GOT3 (cell line): ENCODE data around the gene OAT.
"Not testable (repeated sequence)": the region's sequence is repeated elsewhere in the genome, so short reads cannot be mapped to it uniquely, and the experiment has no call there.

Source experiments
- DNase-seq: peaks from one replicate; lab custom pipeline; 2025; ENCODE audit warnings: mixed read lengths; lab: John Stamatoyannopoulos, UW

OAT gene

DNA sequence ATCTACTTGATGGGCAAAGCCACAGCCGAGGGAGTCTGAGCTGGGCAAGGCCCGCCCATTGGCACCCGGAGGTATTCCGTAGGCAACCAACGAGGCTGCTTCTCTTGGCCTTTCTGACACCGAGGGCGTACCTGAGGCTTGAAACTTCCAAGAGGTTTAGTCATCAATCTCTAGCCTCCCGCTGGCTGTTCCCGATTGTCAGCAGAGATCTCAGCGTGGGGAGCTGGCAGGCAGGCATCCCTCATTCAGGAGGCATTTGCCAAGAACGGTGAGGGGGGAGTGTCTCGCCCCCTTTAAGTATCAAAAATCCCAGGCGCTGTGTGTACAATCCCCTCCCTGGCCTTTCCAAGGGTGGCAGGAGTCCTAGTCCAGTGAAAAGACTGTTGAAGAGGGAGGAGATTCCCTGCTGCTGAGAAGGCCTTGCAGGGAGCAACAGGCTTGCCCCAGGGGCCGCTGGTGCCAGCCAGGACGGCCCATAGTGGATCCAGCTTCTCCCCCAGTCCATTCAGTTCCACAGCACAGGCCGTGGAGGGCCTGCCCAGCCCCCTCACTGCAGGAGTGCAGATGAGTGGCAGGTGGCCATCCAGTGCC is 39.7 kb downstream of the OAT start:
- no peak for DNase-seq

GRCh38 chr10:124378271-124378670 is 40.5 kb downstream of the OAT start:
- no peak for DNase-seq

- DNase-seq: no peak
These were observed 41.6 kb downstream of the OAT start for GRCh38 chr10:124377101-124377500.

GRCh38 chr10:124376411-124376810 is 42.3 kb downstream of the OAT start:
- no peak for DNase-seq

DNA sequence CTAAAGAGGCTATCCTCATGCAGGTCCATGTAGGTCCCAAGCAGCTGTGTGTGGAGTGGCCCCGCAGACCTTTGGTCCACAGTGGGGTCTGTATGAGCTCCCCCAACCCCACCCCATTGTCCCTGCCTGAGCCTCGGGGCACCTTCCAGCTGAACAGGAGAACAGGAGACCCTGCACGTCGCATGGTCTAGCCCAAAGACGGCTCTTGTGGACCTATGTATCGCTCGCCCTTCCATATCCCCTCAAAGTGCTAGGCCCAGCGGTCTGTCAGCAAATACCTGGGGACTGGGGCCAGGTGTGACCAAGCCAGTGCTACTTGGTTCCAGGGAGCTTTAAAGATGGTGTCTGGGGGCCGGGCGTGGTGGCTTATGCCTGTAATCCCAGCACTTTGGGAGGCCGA is 43.0 kb downstream of the OAT start:
- no peak for DNase-seq

- no peak for DNase-seq
These were observed 43.4 kb downstream of the OAT start for GRCh38 chr10:124375353-124375614.

GRCh38 chr10:124374535-124375352 is 44.0 kb downstream of the OAT start:
- no peak for DNase-seq

GRCh38 chr10:124372899-124373298 is 45.8 kb downstream of the OAT start:
- DNase-seq: no peak

GRCh38 chr10:124370426-124370825 is 48.3 kb downstream of the OAT start:
- DNase-seq: no peak

DNA sequence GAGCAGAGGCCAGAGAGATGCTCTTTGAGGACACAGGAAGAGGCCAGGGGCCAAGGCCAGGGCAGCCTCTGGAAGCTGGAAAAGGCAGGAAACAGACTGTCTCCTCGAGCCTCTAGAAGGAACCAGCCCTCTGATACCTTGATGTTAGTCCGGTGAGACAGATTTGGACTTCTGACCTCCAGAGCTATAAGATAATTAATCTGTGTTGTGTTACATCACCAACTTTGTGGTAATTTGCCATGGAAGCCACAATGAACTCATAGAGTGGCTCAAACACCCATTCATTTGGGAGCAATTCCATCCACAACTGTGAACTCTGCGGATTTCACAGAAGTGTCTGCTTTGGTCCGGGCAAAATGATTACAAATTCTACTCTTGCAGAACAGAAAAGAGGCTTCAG is 48.7 kb downstream of the OAT start:
- no peak for DNase-seq

GRCh38 chr10:124369533-124369932 is 49.2 kb downstream of the OAT start:
- DNase-seq: not testable (repeated sequence)

DNA sequence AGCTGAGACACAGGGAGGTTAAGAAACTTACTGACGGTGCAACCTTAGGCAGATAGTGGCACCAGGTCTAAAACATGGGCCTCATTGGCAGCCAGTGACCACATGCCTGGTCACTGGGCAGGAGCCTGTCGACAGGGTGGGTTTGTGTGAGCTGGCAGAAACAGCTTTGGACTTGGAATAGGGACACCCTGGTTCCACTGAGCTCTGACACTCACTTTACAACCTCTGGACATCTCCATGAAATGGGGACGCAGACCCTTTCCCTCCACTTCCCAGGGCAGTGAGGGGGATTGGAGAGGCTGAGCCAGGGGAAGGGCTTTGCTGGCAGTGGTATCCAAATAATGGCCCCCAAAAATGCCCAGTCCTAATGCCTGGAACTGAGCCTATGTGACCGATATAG is 49.7 kb downstream of the OAT start:
- no peak for DNase-seq

GRCh38 chr10:124367936-124368335 is 50.8 kb downstream of the OAT start:
- no peak for DNase-seq

- DNase-seq: no peak
These were observed 51.3 kb downstream of the OAT start for GRCh38 chr10:124367414-124367813.

- DNase-seq: no peak
These were observed 51.9 kb downstream of the OAT start for GRCh38 chr10:124366825-124367224.

DNA sequence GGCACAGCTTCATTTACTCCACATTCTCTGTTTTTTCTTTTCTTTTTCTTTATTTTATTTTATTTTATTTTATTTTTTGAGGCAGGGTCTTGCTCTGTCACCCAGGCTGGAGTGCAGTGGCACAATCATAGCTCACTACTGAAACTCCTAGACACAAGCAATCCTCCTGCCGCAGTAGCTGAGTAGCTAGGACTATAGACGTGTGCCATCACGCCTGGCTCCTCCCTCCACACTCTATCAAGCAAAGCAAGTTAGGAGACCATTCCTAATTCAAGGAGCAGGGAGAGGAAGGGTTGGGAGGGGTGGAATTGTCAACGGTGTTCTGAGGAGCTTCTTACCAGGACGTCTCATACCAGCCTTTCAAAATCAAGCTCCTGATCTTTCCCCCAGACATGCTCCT is 52.4 kb downstream of the OAT start:
- DNase-seq: no peak

GRCh38 chr10:124364674-124365073 is 54.0 kb downstream of the OAT start:
- DNase-seq: no peak

DNA sequence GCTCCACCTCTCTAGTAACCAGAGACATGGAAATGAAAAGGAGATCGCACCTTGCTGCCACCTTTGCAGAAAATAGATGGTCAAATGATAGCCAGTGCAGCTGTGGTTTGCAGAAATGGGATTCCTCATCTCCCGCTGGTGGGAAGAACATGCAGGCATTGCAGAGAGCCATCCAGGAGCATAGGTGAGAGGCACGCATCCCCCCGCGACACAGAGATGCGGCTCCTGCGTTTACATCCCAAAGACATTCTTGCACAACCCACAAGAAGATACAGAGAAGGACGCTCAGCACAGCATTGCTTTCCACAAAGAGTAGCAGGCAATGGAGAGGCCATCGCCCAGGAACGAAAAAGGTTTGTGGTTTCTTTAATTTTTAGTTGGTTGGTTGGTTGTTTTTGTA is 56.2 kb downstream of the OAT start:
- DNase-seq: no peak

DNA sequence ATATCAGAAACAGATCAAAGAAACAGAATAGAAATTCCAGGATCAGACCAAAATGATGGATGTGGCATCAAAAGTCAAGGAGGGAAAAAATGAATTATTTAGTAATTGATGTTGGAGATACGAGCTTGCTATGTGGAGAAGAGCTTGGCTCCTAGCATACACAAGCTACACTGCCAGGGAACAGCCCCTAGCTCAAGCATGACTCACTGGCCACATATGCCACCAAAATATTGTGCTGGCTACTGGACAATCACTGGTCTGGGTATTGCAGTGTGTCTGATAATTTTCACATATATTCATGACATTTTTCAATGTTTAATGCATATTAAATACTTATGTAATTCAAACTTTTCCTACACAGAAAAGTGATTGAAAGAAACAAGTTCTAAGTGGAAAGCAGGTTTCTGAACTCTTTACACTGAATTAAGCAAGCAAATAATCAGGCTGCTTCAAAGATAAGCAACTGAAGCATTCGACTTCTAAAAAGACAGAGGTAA is 59.3 kb downstream of the OAT start:
- no peak for DNase-seq

DNA sequence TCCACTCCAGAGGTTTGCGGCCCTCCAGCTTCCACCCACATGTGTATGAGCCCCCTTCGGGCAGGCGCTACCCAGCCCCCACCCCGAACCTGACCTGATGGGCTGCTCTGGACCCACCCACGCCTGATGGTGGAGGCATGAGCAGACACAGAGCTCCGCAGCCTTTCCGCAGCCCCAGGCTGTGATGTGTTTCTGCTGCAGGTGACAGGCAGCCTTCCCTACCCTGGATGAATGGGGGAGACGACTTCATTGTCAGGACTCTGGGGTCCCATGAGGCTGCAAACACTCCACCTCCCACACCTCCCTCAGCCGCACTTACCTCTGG is 61.2 kb downstream of the OAT start:
- no peak for DNase-seq

GRCh38 chr10:124356701-124357560 is 61.8 kb downstream of the OAT start:
- no peak for DNase-seq

DNA sequence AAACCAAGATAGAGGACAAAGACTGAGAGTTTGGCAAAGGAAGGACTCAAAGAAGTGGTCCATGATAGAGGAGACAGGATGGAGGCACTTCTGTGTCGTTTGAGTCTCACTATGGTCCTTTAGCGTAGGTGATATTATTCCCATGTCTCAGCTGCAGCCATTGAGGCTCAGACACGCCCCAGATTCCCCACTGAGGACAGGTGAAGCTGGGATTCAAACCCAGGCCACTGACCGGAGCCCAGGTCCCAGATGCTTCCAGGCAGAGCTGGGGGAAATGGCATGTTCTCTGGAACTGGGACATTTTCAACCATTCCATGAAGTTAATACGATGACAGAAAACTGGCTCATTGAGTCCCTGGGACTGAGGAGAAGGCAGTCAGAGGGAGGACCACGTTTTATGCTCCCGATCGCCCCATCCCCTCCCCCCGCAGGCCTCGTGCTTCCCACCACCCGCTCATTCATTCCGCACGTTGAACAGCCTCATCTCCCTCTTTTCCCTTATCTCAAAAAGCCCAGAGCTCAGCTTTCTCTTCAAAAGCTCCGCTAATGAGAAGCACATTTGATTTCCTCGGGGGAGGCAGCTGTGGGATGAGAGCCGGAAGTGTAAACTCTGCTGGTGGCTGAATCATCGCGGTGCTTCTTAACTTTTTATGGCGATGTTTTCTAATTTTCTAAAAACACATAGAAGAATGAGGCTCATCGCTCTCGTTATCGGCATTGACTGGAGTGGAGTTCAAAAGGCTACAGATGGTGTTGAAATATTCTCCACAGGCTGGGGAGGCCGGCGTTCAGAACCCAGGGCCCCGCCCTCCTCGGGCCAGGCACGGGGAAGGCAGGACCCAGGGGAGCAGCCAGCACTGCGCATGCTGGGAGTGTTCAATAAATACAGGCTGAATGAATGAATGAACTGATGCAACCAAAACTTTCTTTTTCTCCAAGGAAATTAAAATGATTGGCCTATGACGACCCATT is 64.0 kb downstream of the OAT start:
- no peak for DNase-seq
